Body of pancreas (tissue), 4 donors: ENCODE measurements around the gene USP21.

Source experiments
- POLR2A ChIP-seq, 3 donors: fragments of 450-650 bp; IDR thresholded peaks; one replicate each; pipeline ENCODE4 v1.6.1; 2016; ENCODE audit warnings: antibody characterized with exemption in 3 of 3, mild to moderate bottlenecking in 2 of 3
- TF ChIP-seq, protein P1 (sequence below), 7 experiments: fragments of 450-650 bp in 4 of 7; fragments of 200-600 bp in 3 of 7; sonication (generic) in 3 of 7; IDR thresholded peaks; one replicate each; pipeline ENCODE4 v1.5.1; 2016 to 2019; ENCODE audit warnings: antibody characterized with exemption in 7 of 7

GRCh38 chr1:161111527-161111926 lies 47.8 kb upstream of the USP21 start:
- TF ChIP-seq, protein P1, sequence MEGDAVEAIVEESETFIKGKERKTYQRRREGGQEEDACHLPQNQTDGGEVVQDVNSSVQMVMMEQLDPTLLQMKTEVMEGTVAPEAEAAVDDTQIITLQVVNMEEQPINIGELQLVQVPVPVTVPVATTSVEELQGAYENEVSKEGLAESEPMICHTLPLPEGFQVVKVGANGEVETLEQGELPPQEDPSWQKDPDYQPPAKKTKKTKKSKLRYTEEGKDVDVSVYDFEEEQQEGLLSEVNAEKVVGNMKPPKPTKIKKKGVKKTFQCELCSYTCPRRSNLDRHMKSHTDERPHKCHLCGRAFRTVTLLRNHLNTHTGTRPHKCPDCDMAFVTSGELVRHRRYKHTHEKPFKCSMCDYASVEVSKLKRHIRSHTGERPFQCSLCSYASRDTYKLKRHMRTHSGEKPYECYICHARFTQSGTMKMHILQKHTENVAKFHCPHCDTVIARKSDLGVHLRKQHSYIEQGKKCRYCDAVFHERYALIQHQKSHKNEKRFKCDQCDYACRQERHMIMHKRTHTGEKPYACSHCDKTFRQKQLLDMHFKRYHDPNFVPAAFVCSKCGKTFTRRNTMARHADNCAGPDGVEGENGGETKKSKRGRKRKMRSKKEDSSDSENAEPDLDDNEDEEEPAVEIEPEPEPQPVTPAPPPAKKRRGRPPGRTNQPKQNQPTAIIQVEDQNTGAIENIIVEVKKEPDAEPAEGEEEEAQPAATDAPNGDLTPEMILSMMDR (IDR thresholded peaks at IDR 0.05): no peak
- TF ChIP-seq POLR2A (IDR thresholded peaks at IDR 0.05): no peak
